Stimulated activated naive CD8-positive, alpha-beta T cell treated with anti-CD3 and anti-CD28 coated beads, Interleukin-15, Interleukin-2, amounts not matched to agents 100 U/mL and 50 U/mL, for 24 hours (primary cell): Measurements from ENCODE around the gene CLEC7A.

Source experiments
- ATAC-seq: fragments of 150-1000 bp; cut with Tn5 transposase; one replicate; pipeline ENCODE4 v1.10.0; 2021
- DNase-seq: peaks from one replicate; pipeline ENCODE4 v3.0.0; 2021

The CLEC7A gene

GRCh38 chr12:10094646-10095395, 35.2 kb downstream of the CLEC7A start:
- no peak for DNase-seq

DNA sequence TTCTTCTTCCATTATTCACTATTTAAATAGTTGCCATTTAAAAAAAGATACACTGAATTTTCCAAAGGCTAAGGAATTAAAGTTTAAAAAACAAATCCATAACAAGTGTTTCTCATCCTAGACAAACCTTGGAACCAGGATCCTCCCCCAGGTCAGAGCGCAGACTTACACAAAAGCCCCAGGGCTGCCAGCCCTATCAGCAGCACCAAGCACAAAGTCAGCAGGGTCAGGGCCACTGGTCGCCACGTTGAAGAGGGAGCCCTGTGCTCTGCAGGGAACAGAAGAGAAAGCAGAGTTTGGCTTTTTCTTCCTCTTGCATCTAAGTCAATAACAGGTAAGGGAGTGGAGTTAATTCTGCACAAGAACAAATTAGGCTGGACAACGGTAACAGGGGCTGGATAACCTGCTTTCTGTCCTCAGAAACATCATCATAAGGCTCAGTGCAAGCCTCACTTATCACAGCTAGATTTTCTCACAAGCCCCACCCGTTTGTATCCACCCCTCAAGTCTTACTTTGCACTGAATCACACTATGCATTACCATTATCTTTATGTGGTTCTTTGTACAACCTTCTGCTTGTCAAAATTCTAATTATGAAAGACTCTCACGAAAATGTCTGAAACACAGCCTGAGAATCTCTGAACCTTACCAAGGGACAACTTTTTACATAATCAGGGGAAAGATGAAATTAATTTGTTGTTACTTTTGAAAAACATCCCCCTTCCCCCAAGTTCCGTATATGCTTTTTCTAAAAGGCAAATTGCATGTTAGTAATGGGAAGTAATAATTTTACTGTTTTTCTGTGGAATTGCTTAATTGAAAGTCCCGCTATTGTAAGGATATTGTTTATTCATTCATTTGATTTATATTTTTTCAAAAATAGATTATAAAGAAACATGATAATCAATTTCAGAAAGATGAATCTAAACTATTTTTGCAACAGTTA, 40.8 kb downstream of the CLEC7A start:
- ATAC-seq (no peak), DNase-seq (no peak)

More at GRCh38 chr12:10094646-10095395, 35.2 kb downstream of the CLEC7A start:
- ATAC-seq = no peak

- no peak for DNase-seq
- no peak for ATAC-seq
Measured at GRCh38 chr12:10088031-10088430, 42.0 kb downstream of the CLEC7A start.

- no peak for DNase-seq
- ATAC-seq = no peak
Measured at GRCh38 chr12:10086387-10086786, 43.6 kb downstream of the CLEC7A start.

DNA sequence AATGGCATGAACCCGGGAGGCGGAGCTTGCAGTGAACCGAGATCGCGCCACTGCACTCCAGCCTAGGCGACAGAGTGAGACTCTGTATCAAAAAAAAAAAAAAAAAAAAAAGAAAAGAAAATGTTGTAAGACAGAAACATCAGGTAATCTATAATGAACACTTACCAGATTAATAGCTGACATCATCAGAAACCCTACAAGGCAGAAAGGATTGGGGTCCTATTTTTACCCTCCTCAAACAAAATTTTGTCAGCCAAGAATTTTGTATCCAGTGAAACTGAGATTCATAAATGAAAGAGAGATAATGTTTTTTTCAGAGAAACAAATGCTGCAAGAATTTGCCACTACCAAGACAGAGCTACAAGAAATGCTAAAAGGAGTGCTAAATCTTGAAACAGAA, 45.3 kb downstream of the CLEC7A start:
- ATAC-seq (no peak), DNase-seq (no peak)

- ATAC-seq = no peak
- DNase-seq = no peak
Measured at GRCh38 chr12:10082117-10082874, 47.7 kb downstream of the CLEC7A start.

GRCh38 chr12:10075451-10075850, 54.5 kb downstream of the CLEC7A start:
- DNase-seq = no peak
- ATAC-seq = no peak

DNA sequence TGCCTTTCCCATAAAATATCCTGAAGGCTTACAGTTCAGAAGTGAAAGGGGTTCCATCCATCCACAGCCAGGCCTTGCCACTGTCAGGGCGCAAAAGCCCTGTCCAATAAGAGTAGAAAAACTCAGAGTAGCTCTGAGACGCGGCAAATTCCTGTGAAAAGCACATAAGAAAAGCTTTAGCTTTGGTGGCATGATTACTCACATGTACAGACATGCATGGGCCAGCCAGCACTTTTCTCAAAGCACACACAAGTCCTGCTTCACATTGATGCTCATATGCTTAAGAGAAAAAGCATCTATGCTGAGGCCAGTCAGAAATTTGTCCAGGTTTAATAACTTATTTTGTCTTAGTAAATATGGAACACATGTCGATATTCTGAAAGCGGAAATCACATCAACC, 56.7 kb downstream of the CLEC7A start:
- ATAC-seq (no peak), DNase-seq (no peak)

DNA sequence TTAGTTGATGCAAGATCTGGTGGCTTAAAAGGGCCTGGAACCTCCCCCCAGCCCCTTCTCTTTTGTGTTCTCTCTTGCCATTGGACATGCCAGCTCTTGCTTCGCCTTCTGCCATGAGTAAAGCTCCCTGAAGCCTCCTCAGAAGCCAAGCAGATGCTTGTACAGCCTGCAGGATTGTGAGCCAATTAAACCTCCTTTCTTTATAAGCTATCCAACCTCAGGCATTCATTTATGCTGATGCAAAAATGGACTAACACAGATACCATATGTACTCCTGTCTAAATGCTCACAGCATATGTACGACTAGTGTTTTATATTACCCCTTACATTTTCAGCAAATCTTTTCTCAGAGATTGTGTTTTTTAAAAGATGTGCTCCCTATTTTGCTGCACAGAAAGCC, 57.9 kb downstream of the CLEC7A start:
- no peak for DNase-seq
- ATAC-seq = no peak

DNA sequence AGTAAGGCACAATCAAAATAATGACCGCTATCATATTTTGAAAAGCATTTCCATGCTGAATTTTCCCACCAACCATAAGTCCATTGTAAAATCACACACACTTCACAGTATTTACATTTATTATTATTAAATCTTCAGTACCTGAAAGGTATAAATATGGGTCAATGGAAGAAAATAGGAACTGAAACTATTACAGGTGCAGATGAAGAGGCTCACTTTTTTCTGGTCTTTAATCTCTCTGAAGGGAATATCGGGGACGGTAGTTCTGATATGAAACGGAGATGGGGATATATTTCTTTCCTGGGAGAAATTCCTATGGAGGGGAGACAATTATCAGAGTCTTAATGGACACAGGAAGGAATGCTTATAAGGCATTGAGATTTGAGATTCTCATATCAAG, 59.6 kb downstream of the CLEC7A start:
- ATAC-seq = no peak
- DNase-seq = no peak

- ATAC-seq = no peak
- DNase-seq = no peak
Measured at GRCh38 chr12:10069976-10070375, 60.0 kb downstream of the CLEC7A start.

- DNase-seq (no peak), ATAC-seq (no peak)
Measured at GRCh38 chr12:10069099-10069498, 60.9 kb downstream of the CLEC7A start.

DNA sequence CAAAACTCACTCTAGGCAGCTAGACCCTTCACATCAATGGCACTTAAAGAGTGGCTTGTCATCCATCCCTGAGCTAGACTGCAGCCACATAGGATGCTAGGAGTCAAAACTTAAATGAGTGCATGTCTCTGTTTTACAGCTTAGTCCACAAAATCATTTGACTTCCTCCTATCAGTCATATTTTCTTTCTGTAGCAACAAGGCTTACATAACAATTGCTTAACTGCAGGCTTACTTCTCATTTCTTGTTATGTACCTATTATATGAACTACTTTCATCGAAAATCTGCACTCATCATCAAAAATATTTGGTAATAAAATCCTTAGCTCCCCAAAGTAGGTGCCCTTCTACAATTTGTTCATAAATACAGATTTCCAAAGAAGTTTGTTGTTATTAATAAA, 61.4 kb downstream of the CLEC7A start:
- no peak for ATAC-seq
- DNase-seq = no peak

GRCh38 chr12:10067942-10068341, 62.1 kb downstream of the CLEC7A start:
- DNase-seq = no peak
- no peak for ATAC-seq

- DNase-seq (no peak), ATAC-seq (no peak)
Measured at GRCh38 chr12:10067264-10067663, 62.7 kb downstream of the CLEC7A start.
